Stimulated activated CD4-positive, alpha-beta T cell treated with anti-CD3 and anti-CD28 coated beads, Interleukin-2, amount 100 ng/mL, for 48 hours (primary cell): ENCODE data around the gene CDC16.

Experiments
- DNase-seq, 2 donors: peaks; one replicate each; pipeline ENCODE4 v3.0.0-alpha.2; 2020

Gene CDC16

DNA sequence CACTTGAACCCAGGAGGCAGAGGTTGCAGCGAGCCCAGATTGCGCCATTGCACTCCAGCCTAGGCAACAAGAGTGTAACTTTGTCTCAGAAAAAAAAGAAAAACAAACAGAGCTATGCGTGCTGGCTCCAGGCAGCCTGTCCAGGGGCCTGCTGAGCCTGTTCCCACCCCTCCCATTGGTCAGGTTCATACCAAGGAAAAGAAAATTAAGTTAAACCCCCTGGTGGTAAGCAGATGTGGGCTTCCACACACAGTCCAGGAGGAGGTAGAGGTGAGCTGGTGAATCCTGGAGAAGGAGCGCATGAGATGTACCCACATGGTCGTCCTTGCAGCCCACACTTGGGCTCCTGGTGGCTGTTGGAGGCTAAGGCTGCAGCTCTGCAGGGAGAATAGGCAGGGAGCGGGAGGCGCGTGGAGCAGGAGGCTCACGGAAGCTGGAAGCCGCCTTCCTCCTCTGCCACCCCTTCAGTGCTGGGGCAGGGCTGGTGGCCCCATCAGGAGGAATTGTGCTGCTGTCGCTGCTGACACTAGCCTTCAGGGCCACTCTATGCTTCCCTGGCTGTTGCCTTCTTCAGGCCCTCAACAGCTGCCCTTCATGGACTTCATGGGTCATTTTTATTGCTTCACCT lies 69.1 kb downstream of the CDC16 start:
- no peak for DNase-seq

DNA sequence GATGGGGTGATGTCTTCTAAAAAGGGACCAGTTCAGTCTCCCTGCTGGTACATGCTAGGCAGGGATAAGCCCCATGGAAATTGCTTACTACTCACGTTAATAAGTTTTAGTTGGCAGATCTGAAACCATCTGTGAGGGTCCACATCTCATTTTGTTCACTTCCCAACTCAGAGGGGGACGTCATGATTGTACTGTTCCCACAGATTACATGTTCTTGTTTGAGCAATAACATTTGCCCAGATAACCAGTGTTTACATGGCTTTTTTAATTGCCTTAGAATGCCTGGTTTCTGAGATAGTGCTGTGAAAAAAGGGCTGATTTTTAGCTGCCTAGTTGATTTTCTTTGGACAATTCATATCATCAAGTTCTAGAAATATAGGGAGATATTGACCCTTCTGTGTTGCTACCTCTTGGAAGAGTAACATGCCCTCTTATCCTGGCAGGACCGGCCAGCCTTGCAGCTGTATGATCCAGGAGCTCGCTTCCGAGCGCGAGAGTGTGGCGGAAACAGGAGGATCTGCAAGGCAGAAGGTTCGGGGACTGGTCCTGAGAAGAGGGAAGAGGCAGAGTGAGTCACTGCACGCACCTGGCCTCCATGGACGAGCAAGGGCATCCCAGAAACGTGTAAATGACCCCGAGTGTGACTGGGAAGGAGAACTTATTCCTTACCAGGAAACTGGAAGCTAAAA lies 69.8 kb downstream of the CDC16 start:
- no peak for DNase-seq

DNA sequence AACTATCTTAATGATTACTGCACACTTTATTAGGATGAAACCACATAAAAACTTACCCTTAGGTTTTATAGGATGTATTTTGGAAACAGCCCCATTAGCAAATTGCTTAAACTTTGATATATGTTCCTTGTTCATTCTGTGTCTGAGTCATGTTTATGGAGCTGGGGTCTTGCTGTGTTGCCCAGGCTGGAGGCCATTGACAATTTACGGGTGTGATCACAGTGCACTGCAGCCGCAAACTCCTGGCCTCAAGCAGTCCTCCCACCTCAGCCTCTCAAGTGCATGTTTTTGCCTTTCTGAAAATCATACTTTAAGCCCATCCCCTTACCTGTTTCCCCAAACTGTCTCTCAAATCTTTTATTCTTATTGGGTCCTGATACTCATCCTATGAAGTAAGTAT lies 74.4 kb downstream of the CDC16 start:
- DNase-seq: no peak

DNA sequence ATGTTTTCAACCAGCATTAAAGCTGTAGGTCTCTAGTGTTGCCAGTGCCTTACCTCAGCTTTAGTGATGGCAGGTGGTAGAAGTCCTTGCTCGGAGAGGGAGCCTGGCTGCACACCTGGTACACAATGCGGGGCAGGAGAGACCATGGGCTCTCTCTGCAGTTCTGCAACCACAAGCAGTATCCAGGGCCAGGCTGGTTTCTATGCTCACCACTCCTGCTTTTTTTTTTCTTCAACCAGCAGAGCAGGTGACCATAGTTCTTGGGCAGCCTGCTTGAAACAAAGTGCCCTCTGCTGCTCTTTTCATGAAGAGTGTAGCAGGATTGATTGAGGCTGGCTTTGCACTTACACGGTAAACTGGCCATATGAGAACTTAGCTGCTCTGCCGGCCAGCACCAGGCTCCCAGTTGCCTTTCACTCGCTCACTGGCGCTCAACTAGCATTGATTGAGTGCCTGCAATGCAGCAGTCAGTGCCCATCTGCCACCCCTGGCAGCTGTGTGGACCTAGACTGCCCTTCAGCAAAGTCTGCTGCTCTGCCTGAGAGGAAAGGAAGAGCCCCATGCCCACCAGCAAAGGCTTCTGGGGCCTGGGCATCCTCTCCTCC lies 75.2 kb downstream of the CDC16 start:
- no peak for DNase-seq

DNA sequence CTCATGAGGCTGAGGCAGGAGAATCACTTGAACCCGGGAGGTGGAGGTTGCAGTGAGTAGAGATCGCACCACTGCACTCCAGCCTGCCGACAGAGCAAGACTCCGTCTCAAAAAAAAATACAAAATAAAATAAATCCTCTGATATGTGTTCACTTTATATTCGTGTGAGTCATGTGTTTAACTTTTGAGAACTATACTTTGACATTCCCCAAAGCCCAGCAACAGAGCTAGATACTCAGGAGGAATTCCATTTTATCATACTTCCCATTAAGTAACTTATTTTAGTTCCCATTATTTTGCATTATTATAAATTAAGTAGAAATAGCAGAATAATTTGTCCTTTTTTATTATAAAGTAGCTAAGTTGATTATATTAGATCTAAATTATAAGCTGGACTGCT lies 76.3 kb downstream of the CDC16 start:
- no peak for DNase-seq

DNA sequence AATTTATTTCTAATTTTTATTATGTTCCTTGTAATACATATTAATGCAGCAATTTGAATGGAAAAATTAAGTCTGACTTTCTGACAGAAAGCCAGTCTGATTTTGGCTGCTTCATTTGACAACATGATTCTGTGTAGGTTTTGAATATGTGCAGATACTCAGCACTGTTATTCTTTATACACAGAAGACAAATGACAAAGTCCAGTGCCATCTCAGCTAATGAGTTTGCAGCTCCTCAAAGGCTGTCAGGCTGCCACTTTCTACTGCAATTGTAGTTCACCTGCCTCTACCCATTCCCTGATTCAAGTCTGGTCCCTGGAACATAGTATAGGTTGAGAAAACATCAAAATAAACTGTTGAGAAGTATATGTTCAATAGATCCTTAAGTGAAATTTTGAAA lies 76.7 kb downstream of the CDC16 start:
- no peak for DNase-seq

DNA sequence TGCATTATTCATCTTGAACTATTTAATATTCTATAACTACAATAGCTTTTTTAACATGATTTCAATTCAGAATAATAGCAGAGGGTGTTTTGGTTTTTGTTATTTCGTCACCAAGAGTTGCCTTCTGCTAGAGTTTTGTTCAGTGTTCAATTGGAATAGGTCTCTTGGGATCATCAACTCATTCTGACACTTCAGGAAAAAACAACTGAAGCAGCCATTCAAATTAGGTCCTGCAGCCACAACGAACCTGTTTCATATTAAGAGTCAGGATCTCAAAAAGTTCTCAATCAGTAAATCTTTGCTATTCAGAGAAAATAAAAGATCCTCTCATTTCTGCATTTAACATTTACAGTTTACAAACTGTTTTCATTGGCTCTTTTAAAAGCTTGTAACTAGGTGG lies 77.2 kb downstream of the CDC16 start:
- DNase-seq: no peak

DNA sequence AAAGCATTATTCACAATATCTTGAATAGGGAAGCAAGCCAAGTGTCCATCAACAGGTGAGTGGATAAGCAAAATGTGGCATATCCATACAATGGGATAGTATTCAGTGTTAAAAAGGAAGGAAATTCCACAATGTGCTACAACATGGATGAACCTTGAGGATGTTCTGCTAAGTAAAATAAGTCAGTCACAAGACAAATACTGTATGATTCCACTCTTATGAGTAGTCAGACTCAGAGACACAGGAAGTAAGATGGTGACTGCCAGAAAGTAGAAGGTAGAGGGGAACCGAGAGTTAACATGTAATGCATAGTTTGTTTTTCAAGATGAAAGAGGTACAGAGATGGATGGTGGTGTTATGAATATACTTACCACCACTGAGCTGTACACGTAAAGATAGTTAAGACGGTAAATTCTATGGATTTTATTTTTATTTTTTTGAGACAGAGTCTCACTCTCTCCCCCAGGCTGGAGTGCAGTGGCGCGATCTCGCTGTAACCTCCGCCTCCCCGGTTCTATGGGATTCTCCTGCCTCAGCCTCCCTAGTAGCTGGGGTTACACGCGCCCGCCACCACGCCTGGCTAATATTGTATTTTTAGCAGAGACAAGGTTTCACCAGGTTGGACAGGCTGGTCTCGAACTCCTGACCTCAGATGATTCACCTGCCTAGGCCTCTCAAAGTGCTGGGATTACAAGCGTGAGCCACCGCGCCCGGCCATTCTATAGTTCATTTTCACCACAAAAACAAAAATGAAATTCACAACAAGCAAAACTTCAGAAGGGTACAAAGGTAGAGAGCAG lies 78.6 kb downstream of the CDC16 start:
- peak; percentile 23 to 49 for DNase-seq

DNA sequence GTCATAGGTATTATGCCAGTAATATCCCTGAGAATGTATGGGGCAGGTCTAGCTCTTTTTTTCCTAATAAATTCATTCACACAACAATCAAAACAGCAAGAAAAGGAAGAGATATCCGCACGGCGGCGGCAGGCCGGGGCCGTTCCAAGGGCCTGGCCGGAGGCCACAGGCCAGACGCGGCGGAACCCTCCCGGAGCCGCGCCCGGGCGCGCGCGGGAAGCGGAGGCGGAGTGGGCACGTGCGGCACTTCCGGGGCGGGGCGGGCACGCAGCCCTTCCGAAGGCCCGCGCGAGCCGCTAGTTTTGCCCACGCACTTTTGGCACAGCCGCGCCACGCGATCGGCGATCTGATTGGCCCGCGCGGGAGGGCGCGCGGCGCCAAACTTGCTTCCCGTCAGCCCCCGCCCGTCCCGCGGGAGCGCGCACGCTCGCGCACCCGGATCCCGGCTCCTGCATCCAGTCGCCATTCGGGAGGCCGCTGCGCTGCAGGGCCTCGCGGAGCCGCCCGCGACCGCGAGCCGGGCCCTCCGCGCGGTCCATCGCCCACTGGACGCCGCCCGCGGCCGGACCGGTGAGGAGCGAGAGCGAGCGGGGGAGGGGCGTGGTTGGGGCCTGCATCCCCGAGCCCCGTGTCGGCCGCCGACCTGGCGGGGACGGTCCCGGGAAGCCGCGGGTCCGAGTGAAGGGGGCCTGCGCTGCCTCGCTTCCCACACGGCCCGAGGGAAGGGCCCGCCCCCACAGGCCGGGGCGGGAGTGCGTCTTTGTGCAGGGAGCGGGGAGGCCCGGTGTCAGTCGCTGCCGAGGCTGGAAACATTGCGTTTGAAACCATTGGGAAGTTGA lies 79.6 kb downstream of the CDC16 start, which contains the start of gene CHAMP1:
Gene CHAMP1, plus strand, starts transcription at position 430 of the 839 bp plus-strand sequence. CDS start 9,340 bp downstream, outside the sequence.
- DNase-seq: peak; percentile 94 to 95

DNA sequence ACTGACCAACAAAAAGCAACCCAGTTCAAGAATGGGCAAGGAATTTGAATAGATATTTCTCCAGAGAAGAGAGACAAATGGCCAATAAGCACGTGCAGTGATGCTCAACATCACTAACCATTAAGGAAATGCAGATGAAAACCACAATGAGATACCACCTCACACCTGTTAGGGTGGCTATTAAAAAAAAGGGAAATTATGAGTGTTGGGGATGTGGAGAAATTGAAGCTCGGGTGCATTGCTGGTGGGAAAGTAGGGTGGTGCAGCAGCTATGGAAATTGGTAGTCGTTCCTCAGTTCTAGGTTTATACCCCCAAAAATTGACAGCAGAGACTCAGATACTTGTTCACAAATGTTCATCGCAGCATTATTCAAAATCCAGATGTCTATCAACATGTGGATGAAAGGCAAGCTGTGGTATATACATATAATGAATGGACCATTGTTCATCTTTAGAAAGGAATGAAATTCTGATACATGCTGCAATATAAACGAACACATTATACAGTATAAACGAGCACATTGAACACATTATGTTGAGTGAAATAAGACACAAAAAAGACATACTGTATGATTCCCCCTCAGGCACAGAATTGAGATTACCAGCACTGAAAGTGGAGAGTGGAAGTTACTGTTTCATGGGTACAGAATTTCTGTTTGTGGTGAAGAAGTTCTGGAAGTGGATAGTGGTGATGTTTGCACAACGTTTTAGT lies 80.5 kb downstream of the CDC16 start:
- DNase-seq: no peak

DNA sequence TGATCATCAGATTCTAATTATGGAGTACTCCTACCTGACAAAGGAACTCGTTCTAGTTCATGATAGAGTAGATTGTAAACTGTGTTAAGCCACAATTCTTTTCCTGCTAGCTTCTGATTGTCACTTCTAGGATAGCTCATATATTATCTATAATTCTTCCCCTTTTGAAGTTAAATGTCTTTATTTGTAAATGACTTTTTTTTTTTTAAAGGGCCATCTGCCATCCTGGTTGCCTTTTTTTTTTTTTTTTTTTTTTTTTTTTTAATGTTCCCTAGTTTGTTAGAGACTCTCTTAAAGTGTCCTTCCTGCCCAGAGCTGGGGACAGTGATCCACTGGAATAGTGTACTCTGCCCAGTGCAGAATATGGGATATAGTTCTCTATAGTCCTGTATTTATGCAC lies 83.9 kb downstream of the CDC16 start:
- DNase-seq: no peak

DNA sequence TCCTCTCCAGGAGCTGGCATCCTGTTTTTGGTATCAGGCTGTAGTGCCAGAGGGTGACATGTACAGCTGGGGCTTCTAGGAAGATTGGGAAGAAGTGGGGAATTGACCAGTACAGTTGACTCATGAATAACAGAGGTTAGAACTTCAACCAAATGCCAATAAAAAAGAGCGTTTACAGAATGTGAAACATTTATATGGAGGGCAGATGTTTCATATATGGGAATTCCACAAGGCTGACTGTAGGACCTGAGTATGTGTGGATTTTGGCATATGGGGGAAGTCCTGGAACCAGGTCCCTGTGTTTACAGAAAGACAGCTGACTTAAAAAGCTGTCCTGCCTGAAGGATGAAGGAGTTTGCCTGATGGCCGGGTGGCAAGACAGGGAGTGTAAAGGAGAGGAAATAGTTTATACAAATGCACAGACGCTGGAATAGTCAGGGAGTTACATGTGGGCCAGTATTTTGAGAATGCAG lies 84.8 kb downstream of the CDC16 start:
- no peak for DNase-seq

DNA sequence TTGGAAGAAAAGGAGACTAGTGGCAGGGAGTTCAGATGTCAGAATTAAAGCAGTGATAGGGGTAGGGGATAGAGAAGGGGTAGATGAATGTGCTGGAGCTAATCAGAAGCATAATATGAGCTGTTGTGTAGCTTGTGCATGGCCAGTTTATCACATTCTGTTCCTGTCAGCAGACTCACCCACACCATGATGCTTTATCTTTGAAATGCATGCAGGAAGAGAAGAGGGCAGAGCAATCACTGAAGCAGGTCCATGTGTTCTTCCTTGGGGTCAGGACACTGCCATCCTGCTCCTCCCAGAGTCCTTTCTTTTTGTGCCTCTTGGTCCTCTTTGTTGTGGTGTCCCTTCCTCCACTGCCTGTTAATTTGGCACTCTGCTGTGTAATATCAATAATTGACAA lies 85.4 kb downstream of the CDC16 start:
- no peak for DNase-seq

DNA sequence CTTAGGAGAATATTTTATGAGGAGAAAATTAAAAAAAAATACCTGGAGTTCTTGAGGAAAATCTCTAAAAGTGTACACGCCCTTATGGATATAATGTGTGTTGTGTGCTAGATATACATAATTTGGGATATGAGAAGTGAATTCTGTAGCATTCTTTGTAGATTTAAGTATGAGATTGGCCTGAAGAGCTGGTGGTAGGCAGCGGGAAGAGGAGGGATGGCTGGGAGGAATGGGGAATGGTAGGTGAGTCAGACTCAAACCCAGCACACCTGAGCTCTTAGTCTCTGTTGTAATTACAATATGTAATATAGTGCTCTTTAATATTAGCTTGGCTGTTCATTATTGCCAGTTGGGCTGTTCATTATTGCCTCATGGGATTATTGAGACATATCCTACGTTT lies 86.6 kb downstream of the CDC16 start:
- DNase-seq: no peak
